Measurements from ENCODE around the gene KNDC1. TPM values are rescaled to one million over a fixed set of nuclear protein-coding genes. Genes with fewer than 3 reads are reported as not detected.

Gene KNDC1
- total and polyA plus RNA-seq, 8 donors, result 2.5 to 10.4 (median 4.0) TPM

DNA sequence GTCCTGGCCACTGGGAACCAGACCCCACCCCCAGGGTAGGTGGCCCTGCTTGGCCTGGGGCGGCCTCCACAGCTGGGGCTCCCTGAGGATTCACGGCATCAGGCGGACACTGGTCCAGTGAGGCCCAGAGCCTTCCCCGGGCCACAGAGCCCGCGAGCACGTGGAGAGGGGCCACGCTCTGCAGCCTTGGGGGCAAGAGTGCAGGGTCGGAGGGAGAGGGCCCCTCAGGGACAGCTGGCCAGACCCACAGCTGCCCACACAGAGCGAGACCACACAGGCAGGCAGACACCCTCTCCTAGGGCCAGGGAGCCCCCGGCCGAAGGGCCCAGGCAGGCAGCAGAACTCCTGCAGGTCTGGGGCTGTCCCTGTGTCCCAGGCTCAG is 88.3 kb downstream of the KNDC1 start:
- H3K36me3 ChIP-seq, result no peaks in the 10 kb centered on the region
- H3K27me3 ChIP-seq, result peaks cover 5 to 78% of the 10 kb centered on the region in 2 donors
- ATAC-seq, result no peak
- DNase-seq, result no peak
- H3K27ac ChIP-seq, result no peak overlapping the region
- H3K4me1 ChIP-seq, result no peaks in the 10 kb centered on the region
- H3K4me3 ChIP-seq, result no peak overlapping the region
- TF ChIP-seq, protein P1, sequence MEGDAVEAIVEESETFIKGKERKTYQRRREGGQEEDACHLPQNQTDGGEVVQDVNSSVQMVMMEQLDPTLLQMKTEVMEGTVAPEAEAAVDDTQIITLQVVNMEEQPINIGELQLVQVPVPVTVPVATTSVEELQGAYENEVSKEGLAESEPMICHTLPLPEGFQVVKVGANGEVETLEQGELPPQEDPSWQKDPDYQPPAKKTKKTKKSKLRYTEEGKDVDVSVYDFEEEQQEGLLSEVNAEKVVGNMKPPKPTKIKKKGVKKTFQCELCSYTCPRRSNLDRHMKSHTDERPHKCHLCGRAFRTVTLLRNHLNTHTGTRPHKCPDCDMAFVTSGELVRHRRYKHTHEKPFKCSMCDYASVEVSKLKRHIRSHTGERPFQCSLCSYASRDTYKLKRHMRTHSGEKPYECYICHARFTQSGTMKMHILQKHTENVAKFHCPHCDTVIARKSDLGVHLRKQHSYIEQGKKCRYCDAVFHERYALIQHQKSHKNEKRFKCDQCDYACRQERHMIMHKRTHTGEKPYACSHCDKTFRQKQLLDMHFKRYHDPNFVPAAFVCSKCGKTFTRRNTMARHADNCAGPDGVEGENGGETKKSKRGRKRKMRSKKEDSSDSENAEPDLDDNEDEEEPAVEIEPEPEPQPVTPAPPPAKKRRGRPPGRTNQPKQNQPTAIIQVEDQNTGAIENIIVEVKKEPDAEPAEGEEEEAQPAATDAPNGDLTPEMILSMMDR (IDR thresholded peaks at IDR 0.05), result no peak
- intact Hi-C loops (cut with DNase I), result no loop called here
- H3K9me3 ChIP-seq, result no peaks in the 10 kb centered on the region

DNA sequence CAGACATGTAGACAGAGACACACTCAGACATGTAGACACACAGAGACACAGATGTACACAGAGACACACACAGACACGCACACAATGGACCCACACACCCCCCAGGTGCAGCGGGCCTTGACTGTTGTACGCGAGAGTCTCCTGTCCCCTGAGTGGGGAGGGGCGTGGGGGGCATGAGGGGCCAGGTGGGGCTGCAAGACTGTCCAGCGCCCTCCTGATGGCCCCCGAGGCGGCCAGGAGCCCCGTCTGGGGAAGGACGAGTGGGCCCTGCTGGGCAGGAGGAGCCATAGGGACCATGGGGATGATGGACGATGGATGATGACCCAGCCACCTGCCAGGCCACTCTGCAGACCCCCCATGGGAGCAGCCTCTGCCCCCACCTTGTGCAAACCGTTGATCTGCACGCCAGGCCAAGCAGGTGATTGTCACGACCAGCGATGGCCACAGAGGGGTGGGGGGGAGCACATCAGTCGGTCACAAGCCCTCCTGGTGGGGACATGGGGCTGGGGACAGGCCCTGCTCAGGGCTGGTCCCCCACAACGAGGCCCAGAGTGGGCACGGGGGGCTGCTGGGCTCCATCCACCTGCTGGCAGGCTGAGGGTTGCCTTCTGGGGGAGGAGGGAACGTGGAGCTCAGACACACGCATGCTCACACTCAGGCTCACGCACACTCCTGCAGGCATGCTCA is 89.2 kb downstream of the KNDC1 start:
- no peak for DNase-seq
- TF ChIP-seq, protein P1 (IDR thresholded peaks at IDR 0.05), result no peak
- peaks cover 5 to 77% of the 10 kb centered on the region in 2 donors for H3K27me3 ChIP-seq

GRCh38 chr10:133249975-133250754 is 90.1 kb downstream of the KNDC1 start:
- intact Hi-C loops (cut with DNase I), result no loop called here
- no peaks in the 10 kb centered on the region for H3K9me3 ChIP-seq
- H3K27me3 ChIP-seq, result peaks cover 5 to 69% of the 10 kb centered on the region in 2 donors
- no peaks in the 10 kb centered on the region for H3K4me1 ChIP-seq
- no peak overlapping the region for H3K4me3 ChIP-seq
- DNase-seq, result no peak
- no peak for ATAC-seq
- TF ChIP-seq, protein P1 (IDR thresholded peaks at IDR 0.05), result no peak
- H3K27ac ChIP-seq, result no peak overlapping the region
- no peaks in the 10 kb centered on the region for H3K36me3 ChIP-seq

More for the DNA sequence above, 89.2 kb downstream of the KNDC1 start:
- intact Hi-C loops (cut with DNase I), result no loop called here
- Histone ChIP-seq H3K4me3 (no peak overlapping the region), H3K27ac (no peak overlapping the region), H3K36me3 (no peaks in the 10 kb centered on the region), H3K9me3 (no peaks in the 10 kb centered on the region), H3K4me1 (no peaks in the 10 kb centered on the region)
- no peak for ATAC-seq

- TF ChIP-seq, protein P1 (IDR thresholded peaks at IDR 0.05), result no peak
- H3K36me3 ChIP-seq, result no peaks in the 10 kb centered on the region
- peaks cover 0 to 55% of the 10 kb centered on the region in 2 donors for H3K27me3 ChIP-seq
- no peaks in the 10 kb centered on the region for H3K9me3 ChIP-seq
- H3K4me1 ChIP-seq, result no peaks in the 10 kb centered on the region
- H3K27ac ChIP-seq, result no peak overlapping the region
- no peak overlapping the region for H3K4me3 ChIP-seq
- DNase-seq, result no peak
- intact Hi-C loops (cut with DNase I), result no loop called here
- no peak for ATAC-seq
Observed at GRCh38 chr10:133251388-133252222, 91.6 kb downstream of the KNDC1 start.

- Histone ChIP-seq H3K27ac (no peak overlapping the region), H3K9me3 (no peaks in the 10 kb centered on the region), H3K36me3 (no peaks in the 10 kb centered on the region), H3K4me3 (no peak overlapping the region), H3K4me1 (peaks cover 2 to 5% of the 10 kb centered on the region in 2 donors), H3K27me3 (peaks cover 0 to 49% of the 10 kb centered on the region in 2 donors)
- TF ChIP-seq, protein P1 (IDR thresholded peaks at IDR 0.05), result no peak
- intact Hi-C loops (cut with DNase I), result no loop called here
- DNase-seq (no peak), ATAC-seq (no peak)
Observed at GRCh38 chr10:133252223-133252552, 92.2 kb downstream of the KNDC1 start.

Measured in left lung (tissue), 10 donors.